Activated CD8-positive, alpha-beta memory T cell treated with anti-CD3 and anti-CD28 coated beads, Interleukin-2, amount 50 U/mL, for 1 hour (primary cell): Measurements from ENCODE around the gene TSHR.
"Not testable (repeated sequence)": the region's sequence is repeated elsewhere in the genome, so short reads cannot be mapped to it uniquely, and the experiment has no call there.

ENCODE experiments used
- DNase-seq: peaks from one replicate; pipeline ENCODE4 v3.0.0-alpha.2; 2020; ENCODE audit errors: extremely low read depth

The TSHR gene

GRCh38 chr14:80951491-80951890 lies 3.9 kb upstream of the TSHR start:
- DNase-seq: no peak

DNA sequence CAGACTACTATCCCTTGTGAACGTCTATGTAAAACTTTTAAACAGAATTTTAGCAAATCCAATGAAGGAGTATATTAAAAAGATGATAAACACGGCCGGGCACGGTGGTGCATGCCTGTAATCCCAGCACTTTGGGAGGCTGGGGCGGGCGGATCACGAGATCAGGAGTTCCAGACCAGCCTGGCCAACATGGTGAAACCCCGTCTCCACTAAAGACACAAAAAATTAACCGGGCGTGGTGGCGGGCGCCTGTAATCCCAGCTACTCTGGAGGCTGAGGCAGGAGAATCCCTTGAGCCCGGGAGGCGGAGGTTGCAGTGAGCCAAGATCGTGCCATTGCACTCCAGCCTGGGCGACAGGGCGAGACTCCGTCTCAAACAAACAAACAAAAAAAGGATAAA lies 2.2 kb upstream of the TSHR start:
- not testable (repeated sequence) for DNase-seq

GRCh38 chr14:80954687-80955299 lies 628 bp upstream of the TSHR start:
- DNase-seq: no peak

DNA sequence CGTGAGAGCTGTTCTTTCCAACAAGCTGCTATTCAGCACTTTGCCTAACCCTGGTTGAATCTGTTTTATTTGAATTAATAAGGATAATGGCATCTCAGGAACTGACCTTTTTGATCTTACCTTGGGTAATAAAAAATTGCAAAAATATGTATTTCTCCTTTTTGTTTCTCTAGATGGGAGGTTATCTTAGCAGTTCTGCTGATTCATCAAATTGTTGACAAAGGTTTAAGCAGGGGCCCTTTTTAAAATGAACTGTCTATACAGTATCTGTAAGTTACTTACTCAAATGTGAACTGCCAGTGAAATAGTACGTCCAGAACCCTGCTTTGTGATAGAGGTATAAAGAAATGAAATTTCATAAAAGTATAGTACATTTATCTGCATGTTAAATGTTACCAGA lies 681 bp downstream of the TSHR start:
- no peak for DNase-seq

GRCh38 chr14:80956922-80957321 lies 1.5 kb downstream of the TSHR start:
- DNase-seq: no peak

DNA sequence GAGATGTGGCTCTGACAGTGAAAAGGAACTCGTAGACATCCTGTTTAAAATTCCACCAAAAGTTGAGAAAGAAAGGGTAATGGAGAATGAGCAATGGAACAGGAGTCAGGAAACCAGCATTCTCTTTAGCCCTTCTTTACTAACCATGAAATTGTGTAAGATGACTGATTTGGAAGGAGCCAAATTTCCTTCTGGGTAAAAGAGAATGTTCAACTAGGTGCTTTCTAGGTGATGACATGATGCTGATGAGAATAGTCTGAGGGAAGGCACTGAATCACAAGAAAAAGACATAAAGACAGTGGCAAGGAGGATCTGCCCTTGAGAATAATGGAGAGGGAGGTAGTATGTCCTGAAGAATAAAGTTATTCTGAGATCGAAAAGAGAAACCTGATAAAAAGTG lies 2.2 kb downstream of the TSHR start:
- DNase-seq: no peak

- no peak for DNase-seq
Measured at GRCh38 chr14:80958226-80958625, 2.8 kb downstream of the TSHR start.

DNA sequence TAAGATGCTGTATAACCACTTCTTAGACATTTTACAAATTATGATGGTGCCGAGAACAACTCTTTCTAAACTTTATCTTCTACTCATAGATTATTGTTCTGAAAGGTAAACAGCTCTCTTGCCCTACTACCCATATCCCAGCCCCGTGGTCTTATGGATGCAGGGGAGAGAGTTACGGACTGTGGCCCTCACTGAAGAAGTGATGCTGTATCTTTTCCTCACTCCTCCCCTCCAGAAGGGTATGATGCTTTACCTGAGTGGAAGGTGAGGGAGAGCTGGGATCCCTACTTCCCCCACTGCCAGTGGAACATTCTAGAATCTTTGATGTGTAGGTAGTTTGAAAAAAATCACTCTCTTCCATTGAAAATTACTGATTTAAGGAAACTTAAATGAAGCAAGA lies 3.5 kb downstream of the TSHR start:
- DNase-seq: no peak

DNA sequence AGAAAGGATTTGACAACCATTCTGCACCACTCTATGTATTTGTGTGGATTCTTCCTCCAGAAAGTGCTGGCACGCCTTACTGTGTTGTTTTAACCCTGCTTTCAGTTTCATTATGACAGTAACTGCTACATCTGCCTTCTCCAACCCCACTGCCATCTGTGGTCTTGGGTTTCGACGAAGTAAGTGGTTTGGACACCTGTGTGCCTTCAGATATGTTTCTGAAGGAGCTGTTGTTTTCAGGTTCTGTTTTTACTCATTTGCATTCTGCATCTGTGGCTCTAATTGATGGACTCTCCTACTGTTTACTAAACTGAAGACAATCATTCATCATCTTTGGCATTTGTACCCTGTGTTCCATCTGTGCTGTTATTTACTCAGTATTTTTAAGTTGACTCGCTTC lies 4.1 kb downstream of the TSHR start:
- no peak for DNase-seq

- DNase-seq: no peak
Measured at GRCh38 chr14:80965037-80965436, 9.6 kb downstream of the TSHR start.

- no peak for DNase-seq
Measured at GRCh38 chr14:80973931-80974641, 18.7 kb downstream of the TSHR start.

GRCh38 chr14:80974679-80975078 lies 19.3 kb downstream of the TSHR start:
- DNase-seq: no peak

DNA sequence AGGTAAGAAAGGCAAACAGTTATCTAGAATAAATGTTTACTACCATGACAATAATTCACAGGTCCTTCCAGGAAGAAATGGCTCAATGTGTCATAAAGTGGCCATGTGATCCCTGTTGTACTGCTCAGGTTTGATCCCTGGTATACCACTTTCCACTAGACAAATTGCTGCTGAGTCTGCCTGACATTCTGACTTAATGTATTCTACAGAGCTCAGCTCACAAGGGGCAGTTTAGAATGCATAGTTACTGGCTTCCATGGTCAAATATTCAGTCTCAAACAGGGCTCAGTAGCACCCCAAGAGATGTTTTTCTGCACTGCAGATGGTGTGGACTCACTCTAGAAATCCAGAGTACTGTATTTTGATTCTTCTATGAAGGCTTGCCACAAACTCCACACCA lies 21.8 kb downstream of the TSHR start:
- no peak for DNase-seq

GRCh38 chr14:80978403-80978802 lies 23.0 kb downstream of the TSHR start:
- no peak for DNase-seq

- DNase-seq: no peak
Measured at GRCh38 chr14:80979951-80980350, 24.5 kb downstream of the TSHR start.

- no peak for DNase-seq
Measured at GRCh38 chr14:80981156-80981555, 25.7 kb downstream of the TSHR start.

GRCh38 chr14:80981673-80982072 lies 26.3 kb downstream of the TSHR start:
- no peak for DNase-seq

DNA sequence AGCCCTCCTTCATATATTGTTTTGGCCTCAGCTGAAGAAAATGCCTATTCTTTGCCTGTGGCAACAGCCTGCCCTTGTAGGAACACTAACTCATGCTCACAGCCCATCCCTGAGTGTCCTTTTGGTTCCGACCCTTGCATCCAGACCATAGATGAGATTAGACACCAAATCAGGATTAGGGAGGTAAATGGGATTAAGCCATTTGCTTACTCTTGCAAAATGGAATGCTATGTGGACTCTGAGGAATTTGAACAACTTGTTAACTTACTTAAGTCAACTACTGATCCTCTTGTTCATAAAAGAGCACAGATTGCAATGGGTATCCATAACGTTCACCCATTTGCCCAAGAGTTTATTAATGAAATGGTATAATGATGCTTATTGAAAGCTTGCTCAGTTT lies 27.3 kb downstream of the TSHR start:
- no peak for DNase-seq

GRCh38 chr14:80987235-80988032 lies 32.0 kb downstream of the TSHR start:
- peak; percentile 9 for DNase-seq

DNA sequence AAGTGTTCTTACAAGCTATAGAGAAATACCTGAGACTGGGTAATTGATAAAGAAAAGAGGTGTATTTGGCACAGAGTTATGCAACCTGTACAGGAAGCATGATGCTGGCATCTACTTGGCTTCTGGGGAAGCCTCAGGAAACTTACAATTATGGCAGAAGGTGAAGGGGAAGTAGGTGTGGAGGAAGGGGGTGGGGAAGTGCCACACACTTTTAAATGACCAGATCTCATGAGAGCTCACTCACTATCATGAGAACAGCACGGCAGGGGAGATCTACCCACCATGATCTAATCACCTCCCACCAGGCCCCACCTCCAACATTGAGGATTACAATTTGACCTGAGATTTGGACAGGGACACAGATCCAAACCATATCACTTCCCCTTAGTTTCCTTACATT lies 32.8 kb downstream of the TSHR start:
- no peak for DNase-seq

DNA sequence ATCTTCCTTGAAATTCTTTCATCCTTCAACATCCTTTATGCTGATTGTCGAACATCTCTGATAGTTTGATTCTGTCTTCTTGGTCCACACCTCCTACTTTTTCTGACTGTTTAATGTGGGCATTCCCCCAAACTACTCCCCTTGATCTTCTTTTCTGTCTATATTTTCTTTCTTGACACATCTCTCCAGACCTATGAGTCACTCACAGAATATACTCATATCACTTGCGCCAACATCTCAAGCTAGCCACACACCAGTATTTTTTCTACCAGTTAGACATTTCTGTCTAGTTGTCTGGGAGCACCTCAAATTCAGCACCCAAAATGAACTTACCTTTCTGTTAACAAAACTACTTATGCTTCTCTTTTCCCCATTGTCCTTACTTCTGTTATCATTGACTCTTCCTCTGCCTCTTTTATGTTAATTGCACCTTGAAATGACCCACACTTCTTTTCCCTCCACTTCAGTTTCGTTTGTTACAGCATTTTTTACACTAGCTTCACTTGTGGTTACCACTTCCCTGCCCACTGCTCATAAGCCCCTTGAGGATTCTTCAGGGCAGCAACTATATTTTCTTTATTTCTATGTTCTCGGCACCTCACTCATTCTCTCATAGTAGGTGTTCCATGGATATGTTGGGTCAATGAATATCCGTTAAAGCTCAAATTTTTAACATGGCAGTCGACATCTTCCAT lies 33.5 kb downstream of the TSHR start:
- no peak for DNase-seq

GRCh38 chr14:80992580-80992979 lies 37.2 kb downstream of the TSHR start:
- DNase-seq: no peak
